ENCODE results near the gene GFPT2. TPM values are rescaled to one million over a fixed set of nuclear protein-coding genes. Genes with fewer than 3 reads are reported as not detected.

Gene GFPT2
- polyA plus RNA-seq, 5 donors: 5.1 to 9.7 (median 7.1) TPM

DNA sequence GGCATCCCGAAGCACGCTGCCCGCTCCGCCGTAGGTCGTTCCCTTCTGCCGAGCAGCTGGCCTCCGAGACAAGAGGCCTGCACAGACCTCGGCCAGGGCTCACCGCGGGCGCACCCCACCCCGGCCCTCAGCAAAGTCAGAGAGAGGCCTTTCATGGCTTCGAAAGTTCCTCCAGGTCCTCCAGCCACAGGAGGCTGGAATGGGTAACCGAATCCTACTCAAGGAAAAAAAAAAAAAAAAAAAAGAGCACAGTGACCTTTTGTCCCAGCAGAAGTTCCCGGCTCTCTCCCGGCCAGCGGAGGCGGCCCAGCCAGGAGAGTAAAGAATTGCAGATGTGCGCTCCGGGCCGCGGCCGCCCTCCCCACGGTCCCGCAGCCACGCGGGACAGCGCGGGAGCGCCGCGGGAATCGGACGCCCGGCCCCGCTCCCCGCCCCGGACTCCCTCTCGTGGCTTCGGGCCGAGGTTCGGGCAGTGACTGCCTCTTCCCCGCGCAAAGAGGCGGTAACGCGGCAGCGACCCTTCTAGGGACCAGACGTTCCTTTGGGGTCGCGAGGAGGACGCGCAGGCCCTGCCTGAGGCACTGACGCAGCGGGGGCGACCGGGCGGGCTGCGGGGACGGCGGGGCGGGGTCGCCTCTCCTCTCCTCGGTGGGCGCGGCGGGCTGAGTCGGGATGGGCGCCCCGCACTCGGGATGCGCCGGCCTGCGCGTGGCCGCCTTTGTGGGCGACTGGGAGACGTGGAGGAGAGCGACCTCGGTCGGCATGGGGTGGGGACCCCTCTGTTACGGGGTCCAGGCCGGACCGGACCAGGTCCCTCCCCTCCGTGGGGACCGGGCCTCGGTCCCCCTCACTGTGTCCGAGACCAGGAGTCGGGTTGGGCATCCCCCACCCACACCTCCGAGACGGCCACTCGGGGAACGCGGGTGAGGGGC, 754 bp downstream of the GFPT2 start:
- DNase-seq: no peak

- DNase-seq: no peak
These were observed 2.2 kb downstream of the GFPT2 start for GRCh38 chr5:180350711-180351465.

DNA sequence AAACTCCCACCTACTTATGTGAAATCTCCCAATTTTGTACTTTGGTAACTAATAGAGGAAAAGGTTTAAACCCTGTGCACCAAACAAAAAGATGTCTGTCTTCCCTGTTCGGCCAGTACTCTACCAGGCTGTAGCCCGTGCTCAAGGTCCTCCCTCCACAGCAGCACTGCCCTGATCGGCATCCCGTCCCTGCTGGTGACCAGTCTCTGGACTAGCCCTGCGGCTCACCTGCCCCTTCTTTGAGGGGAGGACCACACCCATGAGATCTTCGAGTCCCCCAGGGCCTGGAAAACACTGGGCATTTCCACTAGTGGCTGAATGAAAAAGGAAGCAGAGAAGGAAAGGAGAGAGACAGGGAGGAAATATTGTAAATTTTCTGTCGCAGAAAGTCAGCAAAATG, 2.8 kb downstream of the GFPT2 start:
- no peak for DNase-seq

- no peak for DNase-seq
These were observed 3.7 kb downstream of the GFPT2 start for GRCh38 chr5:180349391-180349790.

GRCh38 chr5:180348336-180348735, 4.8 kb downstream of the GFPT2 start:
- no peak for DNase-seq

GRCh38 chr5:180347702-180348101, 5.4 kb downstream of the GFPT2 start:
- DNase-seq: no peak

DNA sequence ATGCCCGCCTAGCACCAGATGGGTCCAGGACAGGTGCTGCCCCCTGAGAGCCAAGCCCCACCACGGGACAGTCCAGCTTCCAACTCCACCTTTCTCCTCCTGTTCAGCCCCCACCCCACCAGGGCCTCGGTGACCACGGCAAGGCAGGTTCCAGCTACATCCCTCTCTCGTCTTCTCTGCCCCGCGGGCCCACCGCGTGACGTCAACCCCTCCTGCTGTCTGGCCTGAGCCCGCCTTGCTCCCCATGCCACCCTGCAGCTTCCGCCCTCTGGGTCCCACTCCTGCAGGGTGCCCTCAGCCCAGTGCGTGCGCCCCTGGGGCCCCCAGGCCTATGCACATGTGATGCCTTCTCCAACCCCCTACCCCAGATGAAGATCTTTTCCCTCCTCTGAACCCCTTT, 6.8 kb downstream of the GFPT2 start:
- no peak for DNase-seq

DNA sequence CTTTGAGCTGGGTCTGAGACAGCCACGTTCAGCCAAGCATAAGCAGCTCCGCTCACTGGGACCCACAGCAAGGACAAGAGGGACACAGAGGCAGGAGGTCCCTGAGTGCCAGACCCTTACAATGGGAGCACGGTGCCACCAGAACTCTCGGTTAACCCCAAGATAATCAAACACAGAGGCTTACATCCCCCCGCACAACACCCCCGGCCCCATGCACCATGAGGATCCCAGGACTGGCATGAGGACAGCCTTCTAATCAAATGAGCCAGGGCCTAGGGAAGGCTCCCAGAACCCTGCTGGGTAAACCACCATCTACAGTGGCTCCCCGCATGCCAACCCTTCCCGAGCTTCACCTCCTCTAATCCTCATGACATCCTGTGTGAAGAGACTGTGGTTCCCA, 7.4 kb downstream of the GFPT2 start:
- DNase-seq: no peak

DNA sequence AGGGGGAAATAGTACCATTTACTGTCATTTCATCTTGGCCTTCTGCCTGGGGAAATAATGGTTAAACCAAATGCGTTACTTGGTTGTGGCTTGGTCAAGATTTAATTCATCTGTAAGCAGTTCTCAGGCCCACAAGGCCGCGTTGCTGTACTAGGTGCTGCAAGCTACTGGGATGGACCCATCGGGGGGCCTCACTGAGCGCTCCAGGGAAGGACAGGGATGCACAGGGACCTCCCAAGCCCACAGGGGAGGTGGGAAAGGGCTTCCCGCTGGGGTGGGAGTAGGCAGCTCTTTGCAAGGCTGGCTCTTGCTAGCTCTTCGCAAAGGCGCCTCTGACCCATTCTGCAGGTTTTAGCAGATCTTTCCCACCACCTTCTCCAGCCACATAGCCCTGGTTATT, 8.0 kb downstream of the GFPT2 start:
- no peak for DNase-seq

DNA sequence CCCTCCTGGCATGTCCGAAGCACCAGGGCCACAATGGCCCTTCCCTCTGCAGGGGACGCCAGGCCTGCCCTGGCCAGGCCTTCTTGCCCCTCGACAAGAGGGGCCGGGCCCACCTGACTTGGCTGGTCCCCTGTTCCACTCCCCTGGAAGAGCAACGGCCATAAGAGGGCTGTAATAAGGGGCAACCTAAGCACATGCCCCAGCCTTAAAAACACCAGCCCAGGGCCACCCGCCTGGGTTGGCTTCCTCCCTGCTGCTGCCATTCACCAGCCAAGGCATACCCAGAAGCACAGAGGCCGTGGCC, 8.5 kb downstream of the GFPT2 start:
- no peak for DNase-seq

DNA sequence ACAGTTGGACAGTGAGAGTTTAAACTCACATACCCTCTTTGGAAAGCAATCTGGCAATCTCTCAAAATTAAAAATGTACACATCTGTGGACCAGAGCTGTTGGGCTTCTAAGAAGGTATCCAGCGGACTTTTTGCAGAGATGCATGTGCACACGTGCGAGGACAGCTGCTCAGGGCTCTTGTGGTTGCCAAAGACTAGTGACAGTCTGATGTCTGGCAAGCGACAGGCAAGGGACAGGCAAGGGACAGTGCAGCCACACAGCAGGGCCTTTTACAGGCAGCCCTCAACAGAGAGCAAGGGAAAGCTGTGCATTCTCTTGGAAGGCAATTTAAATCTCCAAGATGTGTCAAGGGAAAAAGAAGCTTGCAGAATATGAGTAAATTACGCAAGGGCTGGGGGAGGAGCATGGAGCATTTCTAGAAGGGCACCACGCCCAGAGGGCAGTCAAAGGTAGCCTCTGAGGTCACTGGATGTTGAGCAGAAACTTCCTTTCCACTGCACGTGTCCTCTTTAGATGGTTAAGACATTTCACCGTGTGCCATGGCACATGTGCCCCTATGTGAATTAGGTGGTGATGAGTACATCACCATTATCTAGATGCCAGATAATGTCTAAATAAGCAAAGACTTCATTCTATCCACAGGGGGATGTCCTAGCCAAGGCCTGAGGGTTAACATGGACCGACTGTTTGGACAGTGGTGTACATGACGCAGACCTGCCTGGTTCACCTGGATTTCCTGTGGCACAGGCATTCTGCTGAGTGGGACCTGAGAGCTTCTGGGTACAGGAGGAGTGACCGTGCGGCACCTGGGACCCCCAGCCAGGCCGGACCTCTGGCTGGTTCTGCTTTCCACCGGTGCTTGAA, 9.1 kb downstream of the GFPT2 start:
- no peak for DNase-seq

DNA sequence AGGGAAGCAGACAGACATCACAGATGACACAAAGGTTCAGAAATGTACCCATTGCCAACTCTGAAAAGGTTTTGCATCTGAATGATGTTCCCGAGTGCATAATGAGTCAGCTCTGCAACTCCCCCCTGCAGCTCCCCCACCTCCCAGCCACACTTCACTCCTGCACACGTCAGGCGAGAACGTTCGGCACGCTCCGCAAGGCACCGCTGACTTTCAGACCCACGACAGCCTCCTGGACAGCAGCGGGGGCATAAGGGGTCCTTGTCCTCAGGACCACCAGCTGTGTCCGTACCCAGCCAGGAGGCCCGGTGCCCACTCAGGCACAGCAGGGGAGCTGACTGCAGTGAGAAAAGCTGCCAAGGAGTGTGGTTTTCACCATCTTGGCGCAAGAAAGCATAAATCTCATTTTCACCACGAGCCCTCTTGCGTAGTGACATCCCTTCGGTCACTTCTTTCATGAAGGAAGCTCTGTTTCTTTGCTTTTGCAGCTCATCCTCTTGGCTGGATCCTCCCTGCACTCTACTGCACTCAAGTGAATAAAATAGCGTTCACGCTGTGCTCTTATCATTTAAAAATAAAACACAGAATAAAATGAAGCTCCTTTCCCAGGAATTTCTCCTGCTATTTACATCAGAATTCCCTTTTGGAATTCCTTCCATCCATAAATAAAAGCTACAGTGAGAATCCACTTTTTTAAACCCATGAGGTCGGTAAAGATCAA, 9.9 kb downstream of the GFPT2 start:
- DNase-seq: no peak

- no peak for DNase-seq
These were observed 11.5 kb downstream of the GFPT2 start for GRCh38 chr5:180341595-180341994.

- DNase-seq: no peak
These were observed 12.3 kb downstream of the GFPT2 start for GRCh38 chr5:180340856-180341255.

- DNase-seq: no peak
These were observed 13.5 kb downstream of the GFPT2 start for GRCh38 chr5:180339583-180340183.

DNA sequence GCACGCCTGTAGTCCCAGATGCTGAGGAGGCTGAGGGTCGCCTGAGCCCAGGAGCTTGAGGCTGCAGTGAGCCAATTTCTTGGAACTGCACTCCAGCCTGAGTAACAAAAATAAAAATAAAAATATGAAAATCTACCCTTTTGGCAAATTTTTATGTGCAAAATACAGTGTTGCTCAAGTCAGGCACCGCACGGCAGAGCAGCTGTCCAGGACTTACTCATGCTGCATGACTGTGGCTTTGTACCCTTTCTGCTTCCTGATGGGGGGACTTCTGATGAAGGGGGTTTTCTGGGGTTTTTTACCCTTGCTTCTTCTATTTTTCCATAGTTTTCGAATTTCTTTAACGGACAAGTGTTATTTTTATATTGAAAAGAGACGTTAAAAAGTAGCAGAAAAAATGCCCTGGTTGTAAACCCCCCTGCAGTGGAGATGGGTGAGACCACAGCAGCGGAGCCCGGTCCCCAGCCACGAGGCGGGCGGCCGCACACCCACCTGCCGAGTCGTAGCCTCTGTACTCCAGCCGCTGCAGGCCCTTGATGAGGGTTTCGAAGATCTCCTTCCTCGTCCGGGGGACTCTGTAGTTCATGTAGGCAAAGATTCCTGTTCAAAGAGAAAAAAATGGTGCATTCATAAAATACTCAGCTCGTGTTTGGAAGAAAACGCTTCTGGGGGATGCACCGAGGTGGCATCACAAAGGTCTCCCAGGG, 15.0 kb downstream of the GFPT2 start:
- no peak for DNase-seq

- DNase-seq: no peak
These were observed 16.7 kb downstream of the GFPT2 start for GRCh38 chr5:180336234-180337020.

- no peak for DNase-seq
These were observed 17.4 kb downstream of the GFPT2 start for GRCh38 chr5:180335614-180336233.

Measured in right lung (tissue), 5 donors.